22Rv1 (cell line): ENCODE measurements around the gene GALNT18.

Source experiments
- CTCF ChIP-seq: fragments of 450-650 bp; IDR thresholded peaks from 2 replicates; pipeline ENCODE4 v1.5.1; 2017; ENCODE audit warnings: mild to moderate bottlenecking
- ZFX ChIP-seq: fragments of 450-650 bp; IDR thresholded peaks from 2 replicates; pipeline ENCODE4 v1.6.1; 2017; ENCODE audit warnings: antibody characterized with exemption, borderline replicate concordance

GRCh38 chr11:11311169-11311568 is 310.6 kb downstream of the GALNT18 start:
- TF ChIP-seq CTCF: no peak
- no peak for TF ChIP-seq ZFX
